Upper lobe of left lung (tissue), 6 donors: ENCODE data around the gene SARS1. TPM values are rescaled to one million over a fixed set of nuclear protein-coding genes. Genes with fewer than 3 reads are reported as not detected.

Experiments
- ATAC-seq, 2 donors: fragments of 200-7000 bp; cut with Tn5 transposase; one replicate each; pipeline ENCODE4 v1.9.1; 2022; ENCODE audit warnings: mild to moderate bottlenecking in 2 of 2, moderate library complexity in 2 of 2; ENCODE audit not compliant: low FRiP score in 2 of 2
- DNase-seq, 2 donors: peaks; one replicate each; pipeline ENCODE4 v3.0.0-alpha.2; 2019 to 2020
- H3K27ac ChIP-seq, 4 donors: fragments of 200-600 bp; sonication (generic); one replicate each; pipeline ENCODE4 v1.5.1; 2016 to 2019
- H3K27me3 ChIP-seq, 4 donors: fragments of 200-600 bp; sonication (generic); one replicate each; pipeline ENCODE4 v1.5.1; 2017 to 2019
- H3K36me3 ChIP-seq, 4 donors: fragments of 200-600 bp; sonication (generic); one replicate each; pipeline ENCODE4 v1.5.1; 2016 to 2019
- H3K4me1 ChIP-seq, 4 donors: fragments of 200-600 bp; sonication (generic); one replicate each; pipeline ENCODE4 v1.5.1; 2018 to 2019
- H3K4me3 ChIP-seq, 4 donors: fragments of 200-600 bp; sonication (generic); one replicate each; pipeline ENCODE4 v1.5.1; 2017 to 2019; ENCODE audit warnings: mild to moderate bottlenecking in 2 of 4, moderate library complexity in 1 of 4
- H3K9me3 ChIP-seq, 4 donors: fragments of 200-600 bp; sonication (generic); one replicate each; pipeline ENCODE4 v1.5.1; 2018 to 2019
- EP300 ChIP-seq, 4 donors: sonication (generic); formaldehyde crosslinking; IDR thresholded peaks; one replicate each; pipeline ENCODE4 v1.5.1; 2017; ENCODE audit warnings: antibody characterized with exemption in 4 of 4, control low read depth in 2 of 4
- POLR2A ChIP-seq, 4 donors: fragments of 450-650 bp; IDR thresholded peaks; one replicate each; pipeline ENCODE4 v1.5.1; 2016 to 2017; ENCODE audit warnings: antibody characterized with exemption in 4 of 4, mild to moderate bottlenecking in 2 of 4
- POLR2AphosphoS5 ChIP-seq, 2 donors: sonication (generic); formaldehyde crosslinking; IDR thresholded peaks; one replicate each; pipeline ENCODE4 v1.5.1; 2017; ENCODE audit warnings: antibody characterized with exemption in 2 of 2
- WGBS, 2 donors: methylation state at CpG; one replicate each; pipeline ENCODE4 v1.1.5; 2017 to 2018; 5-methylcytosine and 5-hydroxymethylcytosine counted together
- total RNA-seq, 6 donors: library from RNA; depleted of rRNA in 4 of 6; stranded (reverse); fragments of >200 nt in 4 of 6; gene quantifications; one replicate each; pipeline versions ENCODE4 v1.1.0 to v1.2.1, GENCODE V29; 2016 to 2021
- TF ChIP-seq, protein P1 (sequence below), 6 experiments: fragments of 450-650 bp in 4 of 6; fragments of 200-600 bp in 2 of 6; sonication (generic) in 2 of 6; IDR thresholded peaks; one replicate each; pipeline ENCODE4 v1.5.1; 2016 to 2019; ENCODE audit warnings: antibody characterized with exemption in 6 of 6
- donor health status: DM: no; HTN: no; CAD: no; lungs with moderate emphysema.
- donor health status: DM: no; HTN: yes; CAD: no; lungs with severe emphysema.

Gene SARS1
- total RNA-seq, 6 donors from 2014 or later = 126 to 212 (median 160) TPM

DNA sequence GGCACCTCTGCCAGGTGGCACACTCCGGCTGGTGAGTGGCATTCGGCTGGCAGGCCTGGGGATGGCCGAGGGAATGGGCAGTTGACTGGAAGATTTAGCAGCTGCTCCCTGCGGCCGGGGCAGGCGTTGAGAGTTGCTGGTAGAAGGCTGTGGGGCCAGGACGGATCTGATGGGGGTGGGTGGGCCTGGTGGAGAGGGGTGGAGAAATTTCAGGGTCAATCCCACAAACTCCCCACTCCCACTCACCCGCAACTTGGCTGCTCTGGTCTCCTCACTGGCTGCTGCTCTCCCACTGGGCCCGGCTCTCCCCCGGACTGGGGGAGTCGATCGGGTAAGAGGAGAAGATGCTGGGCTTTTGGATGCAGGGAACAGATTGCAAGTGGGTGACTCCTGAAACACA, 67.1 kb downstream of the SARS1 start:
- Histone ChIP-seq H3K4me3 (no peak overlapping the region), H3K9me3 (no peaks in the 10 kb centered on the region), H3K4me1 (peaks cover 18 to 38% (median 31%) of the 10 kb centered on the region in 4 donors), H3K36me3 (peaks cover 0 to 10% (median 0%) of the 10 kb centered on the region in 4 donors), H3K27ac (no peak overlapping the region), H3K27me3 (no peaks in the 10 kb centered on the region)
- WGBS, 2 donors = 92 to 95% methylated on average over 12 of the region's 12 CpGs
- ATAC-seq (no peak), DNase-seq (no peak)
- TF ChIP-seq, protein P1, sequence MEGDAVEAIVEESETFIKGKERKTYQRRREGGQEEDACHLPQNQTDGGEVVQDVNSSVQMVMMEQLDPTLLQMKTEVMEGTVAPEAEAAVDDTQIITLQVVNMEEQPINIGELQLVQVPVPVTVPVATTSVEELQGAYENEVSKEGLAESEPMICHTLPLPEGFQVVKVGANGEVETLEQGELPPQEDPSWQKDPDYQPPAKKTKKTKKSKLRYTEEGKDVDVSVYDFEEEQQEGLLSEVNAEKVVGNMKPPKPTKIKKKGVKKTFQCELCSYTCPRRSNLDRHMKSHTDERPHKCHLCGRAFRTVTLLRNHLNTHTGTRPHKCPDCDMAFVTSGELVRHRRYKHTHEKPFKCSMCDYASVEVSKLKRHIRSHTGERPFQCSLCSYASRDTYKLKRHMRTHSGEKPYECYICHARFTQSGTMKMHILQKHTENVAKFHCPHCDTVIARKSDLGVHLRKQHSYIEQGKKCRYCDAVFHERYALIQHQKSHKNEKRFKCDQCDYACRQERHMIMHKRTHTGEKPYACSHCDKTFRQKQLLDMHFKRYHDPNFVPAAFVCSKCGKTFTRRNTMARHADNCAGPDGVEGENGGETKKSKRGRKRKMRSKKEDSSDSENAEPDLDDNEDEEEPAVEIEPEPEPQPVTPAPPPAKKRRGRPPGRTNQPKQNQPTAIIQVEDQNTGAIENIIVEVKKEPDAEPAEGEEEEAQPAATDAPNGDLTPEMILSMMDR (IDR thresholded peaks at IDR 0.05) = no peak
- TF ChIP-seq POLR2AphosphoS5 (IDR thresholded peaks at IDR 0.05) = no peak
- TF ChIP-seq EP300 (IDR thresholded peaks at IDR 0.05) = no peak
- no peak for TF ChIP-seq POLR2A (IDR thresholded peaks at IDR 0.05)

DNA sequence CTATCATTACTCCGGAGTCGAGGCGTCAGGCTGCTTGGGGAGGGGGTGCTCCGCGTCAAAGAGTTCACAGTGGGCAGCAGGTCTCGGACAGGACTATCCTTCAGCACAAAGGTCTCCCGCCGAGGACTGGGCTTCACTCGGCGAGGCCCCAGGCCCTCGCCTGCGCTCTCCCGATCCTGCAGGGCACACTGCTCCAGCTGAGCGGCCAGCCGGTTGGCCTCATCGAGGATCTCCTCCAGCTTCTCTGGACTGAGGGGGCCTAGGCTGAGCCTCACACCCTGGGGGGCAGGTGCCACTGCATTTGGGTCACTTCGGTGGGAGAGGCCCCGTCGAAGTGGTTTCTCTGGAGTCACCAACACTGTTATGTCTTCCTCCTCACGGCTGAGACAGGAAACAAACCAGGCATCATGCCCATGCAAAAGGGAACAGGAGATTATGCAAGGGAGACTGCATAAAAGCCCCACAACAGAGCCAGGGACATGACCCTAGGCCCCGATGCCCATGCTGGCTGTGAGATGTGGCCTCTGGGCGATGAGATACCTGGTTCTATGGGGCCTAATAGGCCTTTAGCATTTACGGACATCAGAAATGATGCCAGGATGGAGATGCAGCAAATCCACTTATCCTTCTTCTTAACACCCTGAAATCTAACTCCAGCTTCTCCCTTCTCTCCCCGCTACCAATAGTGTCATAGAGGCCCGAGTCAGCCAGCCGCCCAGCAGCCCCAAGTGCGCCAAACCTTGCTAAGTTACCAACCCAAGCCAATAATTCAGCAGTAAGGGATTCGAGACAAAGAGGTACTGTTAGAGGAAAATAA, 68.2 kb downstream of the SARS1 start:
- H3K27ac ChIP-seq = peak overlapping the region in 2 of 4 donors; percentile 92 to 93
- peaks cover 18 to 31% (median 27%) of the 10 kb centered on the region in 4 donors for H3K4me1 ChIP-seq
- peak overlapping the region in 3 of 4 donors; percentile 61 to 73 (median 67) for H3K4me3 ChIP-seq
- DNase-seq (peak in 1 of 2 donors; percentile 46), ATAC-seq (peak in 1 of 2 donors; percentile 13)
- H3K27me3 ChIP-seq = no peaks in the 10 kb centered on the region
- WGBS, 2 donors = 55 to 70% methylated on average over 25 to 28 of the region's 28 CpGs
- no peaks in the 10 kb centered on the region for H3K9me3 ChIP-seq
- H3K36me3 ChIP-seq = peaks cover 0 to 10% (median 0%) of the 10 kb centered on the region in 4 donors
- no peak for TF ChIP-seq EP300 (IDR thresholded peaks at IDR 0.05)
- no peak for TF ChIP-seq POLR2AphosphoS5 (IDR thresholded peaks at IDR 0.05)
- TF ChIP-seq, protein P1 (IDR thresholded peaks at IDR 0.05) = no peak
- TF ChIP-seq POLR2A (IDR thresholded peaks at IDR 0.05) = peak in 1 of 4 donors; percentile 31

DNA sequence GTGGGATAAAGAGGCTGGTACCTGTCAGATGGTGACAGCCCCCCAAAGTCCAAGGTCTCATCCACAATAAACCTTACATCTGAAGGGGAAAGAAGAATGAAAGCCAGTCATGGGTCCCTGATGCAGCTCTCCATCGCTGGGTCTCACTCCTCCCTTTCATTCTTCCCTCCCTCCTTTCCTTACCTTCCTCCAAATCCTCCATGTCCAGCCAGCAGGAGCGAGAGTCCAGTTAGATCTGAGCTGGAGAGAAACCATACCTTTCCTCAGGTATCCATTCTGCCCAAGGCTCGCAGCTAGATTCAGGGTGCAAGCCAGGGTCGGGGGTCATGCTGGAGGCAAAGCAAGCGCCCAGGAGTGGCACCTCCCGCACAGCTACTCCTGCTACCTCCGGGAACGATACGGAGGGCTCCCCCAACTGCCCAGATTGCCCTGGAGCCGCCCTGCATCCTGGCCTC, 68.8 kb downstream of the SARS1 start:
- WGBS, 2 donors = 10 to 34% methylated on average over 5 to 10 of the region's 10 CpGs
- TF ChIP-seq EP300 (IDR thresholded peaks at IDR 0.05) (no peak), POLR2AphosphoS5 (IDR thresholded peaks at IDR 0.05) (no peak), POLR2A (IDR thresholded peaks at IDR 0.05) (no peak)
- TF ChIP-seq, protein P1 (IDR thresholded peaks at IDR 0.05) = no peak
- Histone ChIP-seq H3K9me3 (no peaks in the 10 kb centered on the region), H3K4me1 (peaks cover 15 to 24% (median 22%) of the 10 kb centered on the region in 4 donors), H3K36me3 (peaks cover 0 to 10% (median 0%) of the 10 kb centered on the region in 4 donors), H3K4me3 (peak overlapping the region; percentile 42 to 73 (median 64)), H3K27me3 (no peaks in the 10 kb centered on the region), H3K27ac (peak overlapping the region; percentile 81 to 93 (median 92))
- no peak for DNase-seq
- ATAC-seq = peak in 1 of 2 donors; percentile 25

DNA sequence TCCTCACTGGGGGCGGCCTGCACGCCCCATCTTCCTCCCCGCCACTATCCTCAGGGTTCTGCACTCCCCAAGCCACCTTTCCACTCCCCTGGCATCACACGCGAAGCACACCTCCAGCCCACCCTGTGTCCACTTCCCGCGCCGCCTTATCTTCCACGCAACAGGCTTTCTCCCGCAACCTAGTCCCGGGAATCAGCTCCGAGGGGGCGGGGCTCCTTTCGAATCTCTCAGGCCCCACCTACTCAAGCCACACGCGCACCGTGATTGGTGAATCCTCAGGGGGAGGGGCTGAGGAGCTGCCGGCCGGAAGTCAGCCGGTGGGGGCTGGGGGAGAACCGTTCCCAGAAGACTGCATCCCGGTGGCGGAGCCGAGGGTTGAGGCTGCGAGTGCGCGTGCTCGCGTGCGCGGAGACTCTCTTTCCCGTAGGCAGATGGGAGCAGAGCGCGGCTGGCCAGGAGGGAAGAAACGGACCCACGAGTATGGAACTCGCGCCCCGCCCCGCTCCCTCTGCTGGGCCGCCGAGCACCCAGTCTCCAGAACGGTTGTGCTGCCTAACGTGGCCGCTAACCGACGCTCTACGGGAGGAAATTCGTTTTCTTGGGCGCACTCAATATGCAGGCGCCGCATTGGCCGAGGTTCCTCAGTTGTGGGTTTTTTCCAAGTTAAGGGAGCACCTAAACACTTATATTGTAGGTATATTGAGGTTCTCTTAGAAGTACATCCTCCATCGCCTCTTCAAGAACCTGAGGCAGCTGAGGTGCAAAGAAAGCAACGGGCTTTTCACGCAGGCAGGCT, 69.4 kb downstream of the SARS1 start, which contains the start of gene PSRC1:
Gene PSRC1 (minus strand): TSS at position 194 of the 796 bp plus-strand sequence.
- DNase-seq (peak; percentile 95 to 98), ATAC-seq (peak; percentile 99)
- Histone ChIP-seq H3K27ac (peak within 1 kb of the TSS; percentile 81 to 93 (median 92)), H3K4me1 (peaks cover 13 to 22% (median 19%) of the 10 kb centered on the region in 4 donors), H3K4me3 (peak within 1 kb of the TSS; percentile 42 to 73 (median 64)), H3K27me3 (no peaks in the 10 kb centered on the region), H3K36me3 (peaks cover 0 to 10% (median 0%) of the 10 kb centered on the region in 4 donors), H3K9me3 (no peaks in the 10 kb centered on the region)
- TF ChIP-seq EP300 (IDR thresholded peaks at IDR 0.05) = peak in 1 of 4 donors; percentile 13
- peak in 3 of 4 donors; percentile 40 to 85 (median 84) for TF ChIP-seq POLR2A (IDR thresholded peaks at IDR 0.05)
- peak; percentile 86 to 88 for TF ChIP-seq POLR2AphosphoS5 (IDR thresholded peaks at IDR 0.05)
- TF ChIP-seq, protein P1 (IDR thresholded peaks at IDR 0.05) = peak; percentile 31 to 90 (median 72)
- WGBS, 2 donors = 1 to 3% methylated on average over 22 to 49 of the region's 56 CpGs
